ENCODE data around the gene SMG7. TPM values are rescaled to one million over a fixed set of nuclear protein-coding genes. Genes with fewer than 3 reads are reported as not detected.

SMG7 gene
- total RNA-seq, 4 donors from 2014 or later, result 27.7 to 34.7 (median 32.7) TPM

DNA sequence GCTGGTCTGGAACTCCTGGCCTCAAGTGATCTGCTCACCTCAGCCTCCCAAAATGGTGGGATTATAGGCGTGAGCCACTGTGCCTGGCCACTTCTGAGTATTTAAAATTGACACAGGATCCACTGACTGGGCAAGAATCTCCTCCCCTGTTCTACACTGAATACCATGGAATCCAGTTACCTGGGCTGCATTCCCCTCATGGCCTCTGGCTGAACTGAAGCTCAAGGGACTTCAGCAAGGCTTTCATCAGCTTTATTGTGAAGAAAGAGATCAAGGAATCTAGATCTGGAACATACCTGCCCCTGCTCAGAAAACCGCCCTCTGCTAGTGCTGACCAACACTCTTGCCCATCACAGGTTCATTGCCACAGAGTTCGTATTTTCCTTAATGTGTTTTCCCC lies 97.5 kb downstream of the SMG7 start:
- H3K27me3 ChIP-seq, result no peaks in the 10 kb centered on the region

DNA sequence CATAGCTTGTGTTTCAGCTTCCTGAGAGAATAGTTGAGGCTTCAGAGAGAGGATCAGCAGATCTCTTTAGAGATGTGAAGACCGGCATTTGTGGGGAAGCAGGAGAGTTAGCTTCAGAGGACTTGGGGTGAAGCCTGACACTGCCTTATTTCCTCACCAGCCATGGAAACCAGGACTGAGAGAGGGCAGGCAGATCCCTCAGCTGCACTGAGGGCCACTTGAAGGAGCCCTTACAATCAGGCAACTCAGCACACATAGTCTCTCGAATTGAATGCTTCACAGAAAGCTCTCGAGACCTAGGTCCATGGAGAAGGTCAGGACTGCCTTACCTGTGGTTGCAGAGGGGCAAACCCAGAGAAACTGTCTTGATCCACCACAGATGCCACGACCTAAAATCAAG lies 98.2 kb downstream of the SMG7 start:
- H3K27me3 ChIP-seq, result no peaks in the 10 kb centered on the region
- peaks cover 5 to 20% (median 13%) of the 10 kb centered on the region in 4 donors for H3K4me1 ChIP-seq
- TF ChIP-seq EP300 (IDR thresholded peaks at IDR 0.05), result no peak
- TF ChIP-seq POLR2AphosphoS5 (IDR thresholded peaks at IDR 0.05), result no peak
- no peak for TF ChIP-seq POLR2A (IDR thresholded peaks at IDR 0.05; ENCODE audit: low read depth)
- TF ChIP-seq, protein P1, sequence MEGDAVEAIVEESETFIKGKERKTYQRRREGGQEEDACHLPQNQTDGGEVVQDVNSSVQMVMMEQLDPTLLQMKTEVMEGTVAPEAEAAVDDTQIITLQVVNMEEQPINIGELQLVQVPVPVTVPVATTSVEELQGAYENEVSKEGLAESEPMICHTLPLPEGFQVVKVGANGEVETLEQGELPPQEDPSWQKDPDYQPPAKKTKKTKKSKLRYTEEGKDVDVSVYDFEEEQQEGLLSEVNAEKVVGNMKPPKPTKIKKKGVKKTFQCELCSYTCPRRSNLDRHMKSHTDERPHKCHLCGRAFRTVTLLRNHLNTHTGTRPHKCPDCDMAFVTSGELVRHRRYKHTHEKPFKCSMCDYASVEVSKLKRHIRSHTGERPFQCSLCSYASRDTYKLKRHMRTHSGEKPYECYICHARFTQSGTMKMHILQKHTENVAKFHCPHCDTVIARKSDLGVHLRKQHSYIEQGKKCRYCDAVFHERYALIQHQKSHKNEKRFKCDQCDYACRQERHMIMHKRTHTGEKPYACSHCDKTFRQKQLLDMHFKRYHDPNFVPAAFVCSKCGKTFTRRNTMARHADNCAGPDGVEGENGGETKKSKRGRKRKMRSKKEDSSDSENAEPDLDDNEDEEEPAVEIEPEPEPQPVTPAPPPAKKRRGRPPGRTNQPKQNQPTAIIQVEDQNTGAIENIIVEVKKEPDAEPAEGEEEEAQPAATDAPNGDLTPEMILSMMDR (IDR thresholded peaks at IDR 0.05), result no peak
- 85% methylated on average over 4 of the region's 4 CpGs for WGBS
- H3K36me3 ChIP-seq, result no peaks in the 10 kb centered on the region
- no peak overlapping the region for H3K27ac ChIP-seq (replicated peaks in 1 of 4)
- intact Hi-C loops (cut with DNase I), result no loop called here
- H3K4me3 ChIP-seq, result no peak overlapping the region
- no peaks in the 10 kb centered on the region for H3K9me3 ChIP-seq
- no peak for DNase-seq (ENCODE audit: extremely low spot score)

More for the DNA sequence above, 97.5 kb downstream of the SMG7 start:
- Histone ChIP-seq H3K27ac (replicated peaks in 1 of 4) (no peak overlapping the region), H3K9me3 (no peaks in the 10 kb centered on the region), H3K36me3 (no peaks in the 10 kb centered on the region), H3K4me3 (no peak overlapping the region), H3K4me1 (peaks cover 5 to 18% (median 13%) of the 10 kb centered on the region in 4 donors)
- intact Hi-C loops (cut with DNase I), result no loop called here
- no peak for DNase-seq (ENCODE audit: extremely low spot score)
- WGBS, result 98% methylated on average over 3 of the region's 3 CpGs
- TF ChIP-seq EP300 (IDR thresholded peaks at IDR 0.05) (no peak), POLR2AphosphoS5 (IDR thresholded peaks at IDR 0.05) (no peak), POLR2A (IDR thresholded peaks at IDR 0.05; ENCODE audit: low read depth) (no peak)
- TF ChIP-seq, protein P1 (IDR thresholded peaks at IDR 0.05), result no peak

DNA sequence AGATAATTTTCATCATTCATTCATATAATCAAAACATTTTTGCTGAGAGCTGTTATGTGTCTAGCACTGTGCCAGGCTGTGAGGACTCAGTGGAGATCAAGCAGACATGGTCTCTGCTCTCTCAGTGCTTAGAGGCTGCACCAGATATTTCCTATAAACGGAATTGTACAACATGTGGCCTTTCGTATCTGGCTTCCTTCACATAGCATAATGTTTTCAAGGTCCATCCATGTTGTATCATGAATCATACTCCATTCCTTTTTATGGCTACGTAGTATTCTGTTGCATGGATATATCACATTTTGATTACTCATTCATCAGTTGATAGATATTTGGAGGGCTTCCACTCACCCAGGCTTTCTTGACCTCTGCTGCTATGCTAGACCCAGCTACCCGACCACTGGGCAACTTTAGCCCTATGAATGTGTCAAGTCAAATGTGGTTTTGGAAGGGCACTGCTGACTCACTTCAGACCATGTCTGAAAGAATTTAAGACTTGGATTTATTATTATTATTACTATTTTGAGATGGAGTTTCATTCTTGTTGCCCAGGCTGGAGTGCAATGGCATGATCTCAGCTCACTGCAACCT lies 99.5 kb downstream of the SMG7 start:
- WGBS, result 85% methylated on average over 4 of the region's 4 CpGs
- Histone ChIP-seq H3K27me3 (no peaks in the 10 kb centered on the region), H3K4me3 (no peak overlapping the region), H3K9me3 (no peaks in the 10 kb centered on the region), H3K36me3 (no peaks in the 10 kb centered on the region), H3K27ac (replicated peaks in 1 of 4) (no peak overlapping the region), H3K4me1 (peaks cover 5 to 20% (median 13%) of the 10 kb centered on the region in 4 donors)
- no peak for DNase-seq (ENCODE audit: extremely low spot score)
- no peak for TF ChIP-seq POLR2AphosphoS5 (IDR thresholded peaks at IDR 0.05)
- TF ChIP-seq, protein P1 (IDR thresholded peaks at IDR 0.05), result no peak
- no peak for TF ChIP-seq EP300 (IDR thresholded peaks at IDR 0.05)
- no peak for TF ChIP-seq POLR2A (IDR thresholded peaks at IDR 0.05; ENCODE audit: low read depth)
- intact Hi-C loops (cut with DNase I), result no loop called here

DNA sequence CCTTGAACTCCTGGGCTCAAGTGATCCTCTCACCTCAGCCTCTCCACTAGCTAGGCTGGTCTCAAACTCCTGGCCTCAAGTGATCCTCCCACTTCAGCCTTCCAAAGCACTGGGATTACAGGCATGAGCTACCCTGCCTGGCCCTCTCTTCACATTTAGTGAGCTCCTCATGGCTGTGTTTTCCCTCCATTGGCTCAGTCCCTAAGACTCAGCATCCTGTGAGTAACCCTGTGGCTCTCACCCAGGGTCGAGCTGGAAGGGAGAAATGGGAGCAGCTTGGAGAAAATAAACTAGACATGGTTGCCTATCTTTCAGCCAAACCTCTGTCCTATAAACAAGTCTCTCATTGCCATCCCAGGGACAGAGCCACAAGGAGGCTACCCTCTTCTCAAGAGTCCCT lies 100.4 kb downstream of the SMG7 start:
- intact Hi-C loops (cut with DNase I), result no loop called here
- no peak for TF ChIP-seq POLR2A (IDR thresholded peaks at IDR 0.05; ENCODE audit: low read depth)
- TF ChIP-seq EP300 (IDR thresholded peaks at IDR 0.05), result no peak
- no peak for TF ChIP-seq POLR2AphosphoS5 (IDR thresholded peaks at IDR 0.05)
- TF ChIP-seq, protein P1 (IDR thresholded peaks at IDR 0.05), result no peak
- peaks cover 0 to 14% (median 8%) of the 10 kb centered on the region in 4 donors for H3K4me1 ChIP-seq
- no peaks in the 10 kb centered on the region for H3K9me3 ChIP-seq
- WGBS, result 77% methylated on average over 1 of the region's 1 CpG
- no peak overlapping the region for H3K27ac ChIP-seq (replicated peaks in 1 of 4)
- DNase-seq (ENCODE audit: extremely low spot score), result no peak
- H3K27me3 ChIP-seq, result no peaks in the 10 kb centered on the region
- no peaks in the 10 kb centered on the region for H3K36me3 ChIP-seq
- H3K4me3 ChIP-seq, result no peak overlapping the region

DNA sequence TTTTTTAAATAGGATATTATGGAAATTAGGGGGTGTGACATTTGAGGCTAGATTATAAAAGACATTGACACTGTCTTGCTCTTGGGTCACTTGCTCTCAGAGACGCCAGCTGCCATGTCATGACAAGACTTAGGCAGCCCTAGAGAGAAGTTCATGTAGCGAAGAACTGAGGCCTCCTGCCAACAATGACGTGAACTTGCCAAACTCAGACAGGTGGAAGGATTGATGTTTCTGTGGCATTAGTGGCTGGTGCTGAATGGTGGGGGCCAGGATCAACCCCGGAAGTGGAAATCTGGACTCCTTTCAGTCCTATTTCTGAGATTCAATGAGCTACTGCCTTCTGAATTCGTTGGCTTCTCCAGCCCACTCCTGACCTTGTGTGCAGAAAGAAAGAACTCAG lies 103.3 kb downstream of the SMG7 start:
- 88% methylated on average over 5 of the region's 5 CpGs for WGBS
- H3K9me3 ChIP-seq, result no peaks in the 10 kb centered on the region
- H3K4me3 ChIP-seq, result no peak overlapping the region
- no peaks in the 10 kb centered on the region for H3K27me3 ChIP-seq
- intact Hi-C loops (cut with DNase I), result no loop called here
- no peak for DNase-seq (ENCODE audit: extremely low spot score)
- TF ChIP-seq EP300 (IDR thresholded peaks at IDR 0.05) (no peak), POLR2AphosphoS5 (IDR thresholded peaks at IDR 0.05) (no peak), POLR2A (IDR thresholded peaks at IDR 0.05; ENCODE audit: low read depth) (no peak)
- TF ChIP-seq, protein P1 (IDR thresholded peaks at IDR 0.05), result no peak
- no peaks in the 10 kb centered on the region for H3K36me3 ChIP-seq
- H3K27ac ChIP-seq (replicated peaks in 1 of 4), result no peak overlapping the region
- peaks cover 0 to 7% (median 1%) of the 10 kb centered on the region in 4 donors for H3K4me1 ChIP-seq

Data from esophagus muscularis mucosa (tissue), 4 donors.